ENCODE results near the gene TNNI3.

GRCh38 chr19:55112777-55113569 is 44.6 kb downstream of the TNNI3 start:
- TF ChIP-seq, protein P1, sequence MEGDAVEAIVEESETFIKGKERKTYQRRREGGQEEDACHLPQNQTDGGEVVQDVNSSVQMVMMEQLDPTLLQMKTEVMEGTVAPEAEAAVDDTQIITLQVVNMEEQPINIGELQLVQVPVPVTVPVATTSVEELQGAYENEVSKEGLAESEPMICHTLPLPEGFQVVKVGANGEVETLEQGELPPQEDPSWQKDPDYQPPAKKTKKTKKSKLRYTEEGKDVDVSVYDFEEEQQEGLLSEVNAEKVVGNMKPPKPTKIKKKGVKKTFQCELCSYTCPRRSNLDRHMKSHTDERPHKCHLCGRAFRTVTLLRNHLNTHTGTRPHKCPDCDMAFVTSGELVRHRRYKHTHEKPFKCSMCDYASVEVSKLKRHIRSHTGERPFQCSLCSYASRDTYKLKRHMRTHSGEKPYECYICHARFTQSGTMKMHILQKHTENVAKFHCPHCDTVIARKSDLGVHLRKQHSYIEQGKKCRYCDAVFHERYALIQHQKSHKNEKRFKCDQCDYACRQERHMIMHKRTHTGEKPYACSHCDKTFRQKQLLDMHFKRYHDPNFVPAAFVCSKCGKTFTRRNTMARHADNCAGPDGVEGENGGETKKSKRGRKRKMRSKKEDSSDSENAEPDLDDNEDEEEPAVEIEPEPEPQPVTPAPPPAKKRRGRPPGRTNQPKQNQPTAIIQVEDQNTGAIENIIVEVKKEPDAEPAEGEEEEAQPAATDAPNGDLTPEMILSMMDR (IDR thresholded peaks at IDR 0.05), result peak in 1 of 3 experiments; percentile 20
- TF ChIP-seq EP300 (IDR thresholded peaks at IDR 0.05), result no peak
- TF ChIP-seq POLR2A (IDR thresholded peaks at IDR 0.05; ENCODE audit: low read depth), result no peak
- TF ChIP-seq POLR2AphosphoS5 (IDR thresholded peaks at IDR 0.05), result no peak

Data from esophagus muscularis mucosa (tissue), 4 donors.